Peyer's patch (tissue), 4 donors: ENCODE measurements around the gene GPR146. TPM values are rescaled to one million over a fixed set of nuclear protein-coding genes. Genes with fewer than 3 reads are reported as not detected.

Source experiments
- DNase-seq, 3 donors: peaks; one replicate each; pipeline ENCODE4 v3.0.0-alpha.2; 2017 to 2019
- H3K27ac ChIP-seq, 4 donors: fragments of 200-600 bp; sonication (generic); one replicate each; pipeline ENCODE4 v1.5.1; 2016 to 2019
- H3K27me3 ChIP-seq, 2 donors: fragments of 200-600 bp; sonication (generic); one replicate each; pipeline ENCODE4 v1.5.1; 2019
- H3K36me3 ChIP-seq, 3 donors: fragments of 200-600 bp; sonication (generic); one replicate each; pipeline ENCODE4 v1.5.1; 2016 to 2019
- H3K4me1 ChIP-seq, 4 donors: fragments of 200-600 bp; sonication (generic); one replicate each; pipeline ENCODE4 v1.5.1; 2016 to 2019
- H3K4me3 ChIP-seq, 4 donors: fragments of 200-600 bp; sonication (generic); 1 replicate in 3 of 4; 2 replicates in 1 of 4; pipeline ENCODE4 v1.5.1; 2016 to 2019; ENCODE audit warnings: mild to moderate bottlenecking in 1 of 4
- H3K9me3 ChIP-seq, 4 donors: fragments of 200-600 bp; sonication (generic); one replicate each; pipeline ENCODE4 v1.5.1; 2016 to 2019; ENCODE audit warnings: mild to moderate bottlenecking in 1 of 4
- POLR2A ChIP-seq, 2 donors: fragments of 450-650 bp; IDR thresholded peaks; one replicate each; pipeline ENCODE4 v1.5.1; 2017; ENCODE audit warnings: antibody characterized with exemption in 2 of 2, mild to moderate bottlenecking in 2 of 2, moderate library complexity in 2 of 2
- total RNA-seq, 4 donors: library from RNA; depleted of rRNA; stranded (reverse); fragments of >200 nt; gene quantifications; one replicate each; pipeline ENCODE4 v1.1.0, GENCODE V29; 2016
- TF ChIP-seq, protein P1 (sequence below), 6 experiments: fragments of 450-650 bp in 4 of 6; fragments of 200-600 bp in 2 of 6; sonication (generic) in 1 of 6; IDR thresholded peaks; one replicate each; pipeline ENCODE4 v1.5.1; 2017 to 2019; ENCODE audit warnings: antibody characterized with exemption in 6 of 6, mild to moderate bottlenecking in 3 of 6, moderate library complexity in 1 of 6

Gene GPR146
- total RNA-seq, 4 donors from 2014 or later: 1.4 to 13.2 (median 4.4) TPM

- H3K27ac ChIP-seq: peak overlapping the region in 1 of 4 donors; percentile 75
- H3K4me3 ChIP-seq: peak overlapping the region in 3 of 4 donors; percentile 27 to 47 (median 46)
- no peak for TF ChIP-seq POLR2A (IDR thresholded peaks at IDR 0.05)
- TF ChIP-seq, protein P1, sequence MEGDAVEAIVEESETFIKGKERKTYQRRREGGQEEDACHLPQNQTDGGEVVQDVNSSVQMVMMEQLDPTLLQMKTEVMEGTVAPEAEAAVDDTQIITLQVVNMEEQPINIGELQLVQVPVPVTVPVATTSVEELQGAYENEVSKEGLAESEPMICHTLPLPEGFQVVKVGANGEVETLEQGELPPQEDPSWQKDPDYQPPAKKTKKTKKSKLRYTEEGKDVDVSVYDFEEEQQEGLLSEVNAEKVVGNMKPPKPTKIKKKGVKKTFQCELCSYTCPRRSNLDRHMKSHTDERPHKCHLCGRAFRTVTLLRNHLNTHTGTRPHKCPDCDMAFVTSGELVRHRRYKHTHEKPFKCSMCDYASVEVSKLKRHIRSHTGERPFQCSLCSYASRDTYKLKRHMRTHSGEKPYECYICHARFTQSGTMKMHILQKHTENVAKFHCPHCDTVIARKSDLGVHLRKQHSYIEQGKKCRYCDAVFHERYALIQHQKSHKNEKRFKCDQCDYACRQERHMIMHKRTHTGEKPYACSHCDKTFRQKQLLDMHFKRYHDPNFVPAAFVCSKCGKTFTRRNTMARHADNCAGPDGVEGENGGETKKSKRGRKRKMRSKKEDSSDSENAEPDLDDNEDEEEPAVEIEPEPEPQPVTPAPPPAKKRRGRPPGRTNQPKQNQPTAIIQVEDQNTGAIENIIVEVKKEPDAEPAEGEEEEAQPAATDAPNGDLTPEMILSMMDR (IDR thresholded peaks at IDR 0.05): no peak
- DNase-seq: no peak
- no peaks in the 10 kb centered on the region for H3K27me3 ChIP-seq
- H3K36me3 ChIP-seq: no peaks in the 10 kb centered on the region
- no peaks in the 10 kb centered on the region for H3K9me3 ChIP-seq
- H3K4me1 ChIP-seq: peaks cover 0 to 17% (median 8%) of the 10 kb centered on the region in 4 donors
Measured at GRCh38 chr7:1087465-1087814, 43.1 kb downstream of the GPR146 start.

GRCh38 chr7:1087952-1088920, 43.9 kb downstream of the GPR146 start, which contains the start of gene GPER1:
TSS of gene GPER1 (plus strand) at chr7:1088113. CDS start at chr7:1091729, 3,616 bp downstream.
- TF ChIP-seq, protein P1 (IDR thresholded peaks at IDR 0.05): no peak
- no peak for TF ChIP-seq POLR2A (IDR thresholded peaks at IDR 0.05)
- H3K36me3 ChIP-seq: no peaks in the 10 kb centered on the region
- DNase-seq: peak in 2 of 3 donors; percentile 63 to 74
- H3K9me3 ChIP-seq: no peaks in the 10 kb centered on the region
- H3K27ac ChIP-seq: peak within 1 kb of the TSS in 3 of 4 donors; percentile 32 to 75 (median 58)
- H3K4me1 ChIP-seq: peaks cover 0 to 17% (median 8%) of the 10 kb centered on the region in 4 donors
- no peaks in the 10 kb centered on the region for H3K27me3 ChIP-seq
- H3K4me3 ChIP-seq: peak within 1 kb of the TSS; percentile 23 to 47 (median 36)

DNA sequence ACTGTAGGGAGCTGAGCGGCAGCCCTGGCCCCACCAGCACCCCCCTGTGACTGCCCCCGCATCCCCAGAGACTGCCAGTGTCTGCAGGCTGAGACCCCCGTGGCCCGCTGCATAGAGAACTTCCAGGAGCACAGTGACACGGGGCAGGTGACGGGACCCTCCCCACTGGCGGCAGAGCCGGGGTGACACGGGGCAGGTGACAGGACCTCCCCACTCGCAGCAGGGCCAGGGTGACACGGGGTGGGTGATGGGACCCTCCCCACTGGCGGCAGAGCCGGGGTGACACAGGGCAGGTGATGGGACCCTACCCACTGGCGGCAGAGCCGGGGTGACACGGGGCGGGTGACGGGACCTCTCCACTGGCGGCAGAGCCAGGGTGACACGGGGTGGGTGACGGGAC, 45.9 kb downstream of the GPR146 start:
- TF ChIP-seq, protein P1 (IDR thresholded peaks at IDR 0.05): no peak
- TF ChIP-seq POLR2A (IDR thresholded peaks at IDR 0.05): no peak

DNA sequence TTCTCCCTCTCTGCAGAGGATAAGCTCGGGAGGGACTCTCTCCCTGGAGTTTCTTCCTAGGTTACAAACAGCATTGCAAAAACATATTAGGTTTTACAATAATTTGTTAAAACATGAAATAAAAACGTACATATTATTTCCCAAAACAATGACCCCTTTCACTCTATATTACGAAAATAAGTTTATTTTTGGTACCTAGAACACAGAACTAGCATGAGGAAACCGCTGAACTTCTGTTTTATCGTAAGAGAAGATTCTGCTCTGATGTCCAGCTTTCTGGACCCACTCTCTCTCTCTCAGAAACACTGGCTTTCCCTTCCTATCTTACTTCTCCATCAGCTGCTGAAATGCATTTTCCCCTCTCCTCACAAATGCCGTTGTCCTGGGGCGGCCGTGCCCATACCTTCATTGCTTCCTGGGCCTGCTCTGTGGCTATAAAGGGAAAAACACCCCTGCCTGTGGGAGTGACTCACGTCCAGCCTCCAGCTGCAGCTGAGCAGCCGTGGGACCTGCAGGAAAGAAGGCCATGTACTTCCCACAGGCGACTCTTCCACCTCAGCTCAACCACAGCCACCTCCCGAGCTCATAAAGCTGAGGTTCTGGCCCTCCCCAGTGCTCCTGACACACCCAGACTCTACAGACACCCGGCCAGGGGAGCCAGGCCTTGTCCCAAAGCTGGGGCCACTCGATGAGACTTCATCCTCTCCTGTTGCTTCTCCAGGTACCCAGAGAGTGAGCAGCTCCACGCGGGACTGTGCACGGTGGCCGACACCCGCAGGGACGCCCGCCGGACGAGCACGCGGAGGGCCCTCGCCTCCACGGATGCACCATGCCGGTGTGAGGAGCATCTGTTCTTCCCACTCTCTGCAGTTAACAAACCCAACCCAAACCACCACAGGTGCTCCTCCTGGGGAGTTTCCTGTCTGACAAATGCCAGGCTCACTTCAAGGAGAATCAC, 46.6 kb downstream of the GPR146 start:
- Histone ChIP-seq H3K27me3 (no peaks in the 10 kb centered on the region), H3K4me1 (peaks cover 0 to 17% (median 8%) of the 10 kb centered on the region in 4 donors), H3K36me3 (no peaks in the 10 kb centered on the region), H3K9me3 (no peaks in the 10 kb centered on the region), H3K4me3 (no peak overlapping the region), H3K27ac (no peak overlapping the region)
- no peak for DNase-seq
- TF ChIP-seq, protein P1 (IDR thresholded peaks at IDR 0.05): no peak
- no peak for TF ChIP-seq POLR2A (IDR thresholded peaks at IDR 0.05)

More for the DNA sequence above, 45.9 kb downstream of the GPR146 start:
- Histone ChIP-seq H3K36me3 (no peaks in the 10 kb centered on the region), H3K4me1 (peaks cover 0 to 17% (median 8%) of the 10 kb centered on the region in 4 donors), H3K9me3 (no peaks in the 10 kb centered on the region), H3K27ac (no peak overlapping the region), H3K4me3 (no peak overlapping the region), H3K27me3 (no peaks in the 10 kb centered on the region)
- no peak for DNase-seq

GRCh38 chr7:1091644-1092027, 47.3 kb downstream of the GPR146 start:
- Histone ChIP-seq H3K4me3 (no peak overlapping the region), H3K4me1 (peaks cover 0 to 14% (median 7%) of the 10 kb centered on the region in 4 donors), H3K9me3 (no peaks in the 10 kb centered on the region), H3K27ac (no peak overlapping the region), H3K27me3 (no peaks in the 10 kb centered on the region), H3K36me3 (no peaks in the 10 kb centered on the region)
- TF ChIP-seq POLR2A (IDR thresholded peaks at IDR 0.05): no peak
- TF ChIP-seq, protein P1 (IDR thresholded peaks at IDR 0.05): no peak
- DNase-seq: no peak
